ENCODE results near the gene SAMD4A.

DNA sequence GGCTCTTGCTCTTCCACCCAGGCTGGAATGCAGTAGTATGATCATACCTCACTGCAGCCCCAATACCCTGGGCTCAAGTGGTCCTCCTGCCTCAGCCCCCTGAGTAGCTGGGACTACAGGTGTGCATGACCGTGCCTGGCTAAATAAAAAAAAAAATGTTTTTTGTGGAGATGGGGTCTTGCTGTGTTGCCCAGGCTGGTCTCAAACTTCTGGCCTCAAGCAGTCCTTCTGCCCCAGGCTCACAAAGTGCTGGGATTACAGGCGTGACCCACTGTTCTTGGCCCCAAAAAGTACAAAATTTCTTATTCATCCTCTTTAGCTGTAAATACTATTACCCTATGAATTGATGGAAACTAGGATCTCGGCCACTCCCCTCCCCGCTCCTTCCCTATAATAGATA, 42.5 kb upstream of the SAMD4A start:
- TF ChIP-seq, protein P1, sequence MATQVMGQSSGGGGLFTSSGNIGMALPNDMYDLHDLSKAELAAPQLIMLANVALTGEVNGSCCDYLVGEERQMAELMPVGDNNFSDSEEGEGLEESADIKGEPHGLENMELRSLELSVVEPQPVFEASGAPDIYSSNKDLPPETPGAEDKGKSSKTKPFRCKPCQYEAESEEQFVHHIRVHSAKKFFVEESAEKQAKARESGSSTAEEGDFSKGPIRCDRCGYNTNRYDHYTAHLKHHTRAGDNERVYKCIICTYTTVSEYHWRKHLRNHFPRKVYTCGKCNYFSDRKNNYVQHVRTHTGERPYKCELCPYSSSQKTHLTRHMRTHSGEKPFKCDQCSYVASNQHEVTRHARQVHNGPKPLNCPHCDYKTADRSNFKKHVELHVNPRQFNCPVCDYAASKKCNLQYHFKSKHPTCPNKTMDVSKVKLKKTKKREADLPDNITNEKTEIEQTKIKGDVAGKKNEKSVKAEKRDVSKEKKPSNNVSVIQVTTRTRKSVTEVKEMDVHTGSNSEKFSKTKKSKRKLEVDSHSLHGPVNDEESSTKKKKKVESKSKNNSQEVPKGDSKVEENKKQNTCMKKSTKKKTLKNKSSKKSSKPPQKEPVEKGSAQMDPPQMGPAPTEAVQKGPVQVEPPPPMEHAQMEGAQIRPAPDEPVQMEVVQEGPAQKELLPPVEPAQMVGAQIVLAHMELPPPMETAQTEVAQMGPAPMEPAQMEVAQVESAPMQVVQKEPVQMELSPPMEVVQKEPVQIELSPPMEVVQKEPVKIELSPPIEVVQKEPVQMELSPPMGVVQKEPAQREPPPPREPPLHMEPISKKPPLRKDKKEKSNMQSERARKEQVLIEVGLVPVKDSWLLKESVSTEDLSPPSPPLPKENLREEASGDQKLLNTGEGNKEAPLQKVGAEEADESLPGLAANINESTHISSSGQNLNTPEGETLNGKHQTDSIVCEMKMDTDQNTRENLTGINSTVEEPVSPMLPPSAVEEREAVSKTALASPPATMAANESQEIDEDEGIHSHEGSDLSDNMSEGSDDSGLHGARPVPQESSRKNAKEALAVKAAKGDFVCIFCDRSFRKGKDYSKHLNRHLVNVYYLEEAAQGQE (IDR thresholded peaks at IDR 0.05), result no peak
- TF ChIP-seq BHLHE40 (IDR thresholded peaks at IDR 0.05; ENCODE audit: low read depth, low read length) (no peak), RFX5 (IDR thresholded peaks at IDR 0.05) (no peak), RCOR1 (IDR thresholded peaks at IDR 0.05; ENCODE audit: low read depth, low read length) (no peak), NR3C1 (IDR thresholded peaks at IDR 0.05) (no peak), MAZ (IDR thresholded peaks at IDR 0.05; ENCODE audit: borderline replicate concordance, low read depth, low read length) (no peak), PHF8 (IDR thresholded peaks at IDR 0.05; ENCODE audit: borderline replicate concordance, low read depth) (no peak), HOXA7 (CRISPR knock-in tag; IDR thresholded peaks at IDR 0.05) (no peak), SREBF2 (IDR thresholded peaks at IDR 0.05) (no peak)
- TF ChIP-seq, protein P2, sequence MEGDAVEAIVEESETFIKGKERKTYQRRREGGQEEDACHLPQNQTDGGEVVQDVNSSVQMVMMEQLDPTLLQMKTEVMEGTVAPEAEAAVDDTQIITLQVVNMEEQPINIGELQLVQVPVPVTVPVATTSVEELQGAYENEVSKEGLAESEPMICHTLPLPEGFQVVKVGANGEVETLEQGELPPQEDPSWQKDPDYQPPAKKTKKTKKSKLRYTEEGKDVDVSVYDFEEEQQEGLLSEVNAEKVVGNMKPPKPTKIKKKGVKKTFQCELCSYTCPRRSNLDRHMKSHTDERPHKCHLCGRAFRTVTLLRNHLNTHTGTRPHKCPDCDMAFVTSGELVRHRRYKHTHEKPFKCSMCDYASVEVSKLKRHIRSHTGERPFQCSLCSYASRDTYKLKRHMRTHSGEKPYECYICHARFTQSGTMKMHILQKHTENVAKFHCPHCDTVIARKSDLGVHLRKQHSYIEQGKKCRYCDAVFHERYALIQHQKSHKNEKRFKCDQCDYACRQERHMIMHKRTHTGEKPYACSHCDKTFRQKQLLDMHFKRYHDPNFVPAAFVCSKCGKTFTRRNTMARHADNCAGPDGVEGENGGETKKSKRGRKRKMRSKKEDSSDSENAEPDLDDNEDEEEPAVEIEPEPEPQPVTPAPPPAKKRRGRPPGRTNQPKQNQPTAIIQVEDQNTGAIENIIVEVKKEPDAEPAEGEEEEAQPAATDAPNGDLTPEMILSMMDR (IDR thresholded peaks at IDR 0.05), result no peak
- TF ChIP-seq, protein P3, sequence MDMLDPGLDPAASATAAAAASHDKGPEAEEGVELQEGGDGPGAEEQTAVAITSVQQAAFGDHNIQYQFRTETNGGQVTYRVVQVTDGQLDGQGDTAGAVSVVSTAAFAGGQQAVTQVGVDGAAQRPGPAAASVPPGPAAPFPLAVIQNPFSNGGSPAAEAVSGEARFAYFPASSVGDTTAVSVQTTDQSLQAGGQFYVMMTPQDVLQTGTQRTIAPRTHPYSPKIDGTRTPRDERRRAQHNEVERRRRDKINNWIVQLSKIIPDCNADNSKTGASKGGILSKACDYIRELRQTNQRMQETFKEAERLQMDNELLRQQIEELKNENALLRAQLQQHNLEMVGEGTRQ (IDR thresholded peaks at IDR 0.05), result no peak
- TF ChIP-seq, protein P4, sequence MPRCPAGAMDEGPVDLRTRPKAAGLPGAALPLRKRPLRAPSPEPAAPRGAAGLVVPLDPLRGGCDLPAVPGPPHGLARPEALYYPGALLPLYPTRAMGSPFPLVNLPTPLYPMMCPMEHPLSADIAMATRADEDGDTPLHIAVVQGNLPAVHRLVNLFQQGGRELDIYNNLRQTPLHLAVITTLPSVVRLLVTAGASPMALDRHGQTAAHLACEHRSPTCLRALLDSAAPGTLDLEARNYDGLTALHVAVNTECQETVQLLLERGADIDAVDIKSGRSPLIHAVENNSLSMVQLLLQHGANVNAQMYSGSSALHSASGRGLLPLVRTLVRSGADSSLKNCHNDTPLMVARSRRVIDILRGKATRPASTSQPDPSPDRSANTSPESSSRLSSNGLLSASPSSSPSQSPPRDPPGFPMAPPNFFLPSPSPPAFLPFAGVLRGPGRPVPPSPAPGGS (IDR thresholded peaks at IDR 0.05), result no peak

Data from A549 (cell line).